T47D (cell line): Measurements from ENCODE around the gene HNF1B.

ENCODE experiments used
- DNase-seq, 2 experiments: peaks; one replicate each; pipeline versions ENCODE4 v3.0.0 to v3.0.0-alpha.2; 2011 to 2012; ENCODE audit warnings: low read depth in 1 of 2, low spot score in 1 of 2
- JUND ChIP-seq: IDR thresholded peaks from 2 replicates; pipeline ENCODE4 v1.6.1; 2012; ENCODE audit warnings: low read depth
- in situ Hi-C: cut with HindIII; loops from 2 replicates; pipeline ENCODE4 v1.10.0; 2016; ENCODE audit warnings: low sequenced_read_pairs, low pct_unique_long_range_greater_than_20kb

Gene HNF1B

GRCh38 chr17:37755455-37755854 lies 10.6 kb upstream of the HNF1B start:
- in situ Hi-C loops = no loop called here
- no peak for TF ChIP-seq JUND
- no peak for DNase-seq

- TF ChIP-seq JUND = no peak
- DNase-seq = no peak
- in situ Hi-C loops = no loop called here
These were observed 9.5 kb upstream of the HNF1B start for GRCh38 chr17:37754363-37754762.

- TF ChIP-seq JUND = no peak
- no peak for DNase-seq
- in situ Hi-C loops = no loop called here
These were observed 7.6 kb upstream of the HNF1B start for GRCh38 chr17:37752482-37752881.

- no peak for TF ChIP-seq JUND
- no peak for DNase-seq
- in situ Hi-C loops = no loop called here
These were observed 6.1 kb upstream of the HNF1B start for GRCh38 chr17:37750768-37751475.

- in situ Hi-C loops = no loop called here
These were observed 5.4 kb upstream of the HNF1B start for GRCh38 chr17:37750292-37750691.

GRCh38 chr17:37747222-37747621 lies 2.4 kb upstream of the HNF1B start:
- DNase-seq = no peak
- no peak for TF ChIP-seq JUND
- in situ Hi-C loops = no loop called here

More at GRCh38 chr17:37750292-37750691, 5.4 kb upstream of the HNF1B start:
- no peak for TF ChIP-seq JUND
- DNase-seq = no peak

- in situ Hi-C loops = no loop called here
- no peak for TF ChIP-seq JUND
- no peak for DNase-seq
These were observed 1.8 kb upstream of the HNF1B start for GRCh38 chr17:37746617-37747016.

GRCh38 chr17:37745801-37746426 lies 1.1 kb upstream of the HNF1B start:
- TF ChIP-seq JUND = no peak
- in situ Hi-C loops = no loop called here
- DNase-seq = no peak

GRCh38 chr17:37744633-37744927 lies 279 bp downstream of the HNF1B start:
- no peak for TF ChIP-seq JUND
- DNase-seq = no peak
- in situ Hi-C loops = no loop called here

- no peak for TF ChIP-seq JUND
- in situ Hi-C loops = no loop called here
- DNase-seq = no peak
These were observed 805 bp downstream of the HNF1B start for GRCh38 chr17:37743875-37744632.

- TF ChIP-seq JUND = no peak
- DNase-seq = no peak
- in situ Hi-C loops = no loop called here
These were observed 1.3 kb downstream of the HNF1B start for GRCh38 chr17:37743612-37743874.

- no peak for DNase-seq
- in situ Hi-C loops = no loop called here
- no peak for TF ChIP-seq JUND
These were observed 1.9 kb downstream of the HNF1B start for GRCh38 chr17:37742762-37743611.
